ENCODE data around the gene HEATR9.

GRCh38 chr17:35868737-35869136 is at the start of gene HEATR9:
- TF ChIP-seq CTCF (IDR thresholded peaks at IDR 0.05) (no peak), POLR2A (IDR thresholded peaks at IDR 0.05) (no peak)
